Caco-2 (cell line): ENCODE results near the gene HERPUD2. TPM values are rescaled to one million over a fixed set of nuclear protein-coding genes. Genes with fewer than 3 reads are reported as not detected.

Experiments
- BruUV-seq: library from RNA; stranded (reverse); fragments of 400-500 nt; replicated peaks from 2 replicates; lab custom pipeline; 2021; lab: Mats Ljungman, UMichigan
- CTCF ChIA-PET: fragments of 300-600 bp; sonication (Branson Sonifier 250); formaldehyde crosslinking; loops from one replicate; lab custom pipeline; 2022; ENCODE audit warnings: antibody characterized with exemption; lab: Charles Lee
- POLR2A ChIA-PET: fragments of 300-600 bp; sonication (Branson Sonifier 250); formaldehyde crosslinking; loops from one replicate; lab custom pipeline; 2022; ENCODE audit warnings: antibody characterized with exemption; lab: Charles Lee
- DNase-seq, 2 experiments: peaks; one replicate each; pipeline versions ENCODE4 v3.0.0 to v3.0.0-alpha.2; 2020 to 2022
- H3K27me3 ChIP-seq: replicated peaks from 2 replicates; pipeline ENCODE4 v1.6.0; 2011; ENCODE audit warnings: low read length; ENCODE audit not compliant: control insufficient read depth, insufficient read depth
- H3K36me3 ChIP-seq: 2 replicates; pipeline ENCODE4 v1.5.1; 2011; ENCODE audit warnings: low read length; ENCODE audit not compliant: control insufficient read depth, insufficient read depth
- H3K4me1 ChIP-seq: fragments of 250-450 bp; sonication (Bioruptor Pico); 2 replicates; pipeline ENCODE4 v1.5.1; 2020; ENCODE audit warnings: mild to moderate bottlenecking
- H3K4me3 ChIP-seq: 2 replicates; pipeline ENCODE4 v1.5.1; 2011; ENCODE audit warnings: low read depth, mild to moderate bottlenecking, control low read depth, low read length
- H3K9me3 ChIP-seq: fragments of 250-450 bp; sonication (Bioruptor Pico); 2 replicates; pipeline ENCODE4 v1.5.1; 2020; ENCODE audit warnings: mild to moderate bottlenecking, moderate library complexity
- H3K27ac Mint-ChIP-seq: one replicate; pipeline ENCODE4 v1.8.0; 2022; ENCODE audit warnings: mixed read lengths; ENCODE audit not compliant: unreplicated experiment
- H3K27me3 Mint-ChIP-seq: one replicate; pipeline ENCODE4 v1.8.0; 2022; ENCODE audit warnings: mixed read lengths; ENCODE audit not compliant: insufficient read depth, unreplicated experiment
- H3K36me3 Mint-ChIP-seq: one replicate; pipeline ENCODE4 v1.8.0; 2022; ENCODE audit warnings: mild to moderate bottlenecking, mixed read lengths; ENCODE audit not compliant: insufficient read depth, unreplicated experiment
- H3K4me1 Mint-ChIP-seq: one replicate; pipeline ENCODE4 v1.8.0; 2022; ENCODE audit warnings: low read depth, mixed read lengths; ENCODE audit not compliant: unreplicated experiment
- H3K4me3 Mint-ChIP-seq: one replicate; pipeline ENCODE4 v1.8.0; 2022; ENCODE audit warnings: mild to moderate bottlenecking, moderate library complexity, mixed read lengths; ENCODE audit not compliant: unreplicated experiment
- H3K9me3 Mint-ChIP-seq: one replicate; pipeline ENCODE4 v1.8.0; 2022; ENCODE audit warnings: mixed read lengths; ENCODE audit not compliant: unreplicated experiment
- CTCF ChIP-seq, 2 experiments: fragments of 200-600 bp in 1 of 2; IDR thresholded peaks; 1 replicate in 1 of 2; 2 replicates in 1 of 2; pipeline versions ENCODE4 v1.5.1 to v1.8.0; 2011 to 2022; ENCODE audit warnings: antibody characterized with exemption in 1 of 2, control low read depth in 1 of 2, inconsistent platforms in 1 of 2, low read depth in 1 of 2, low read length in 1 of 2, mild to moderate bottlenecking in 1 of 2, moderate library complexity in 1 of 2; ENCODE audit not compliant: insufficient read depth in 1 of 2, severe bottlenecking in 1 of 2, unreplicated experiment in 1 of 2
- intact Hi-C: fragments of 100-400 bp; cut with micrococcal nuclease; formaldehyde crosslinking; loops from one replicate; pipeline ENCODE4 v1.10.0; 2022; ENCODE audit not compliant: unreplicated experiment
- total RNA-seq: library from RNA; stranded (reverse); gene quantifications from 2 replicates; pipeline ENCODE4 v1.2.3, GENCODE V29; 2022

Gene HERPUD2
- total RNA-seq, 1 experiment from 2014 or later, result 25.2 TPM

GRCh38 chr7:35722054-35722849, 27.3 kb upstream of the HERPUD2 start:
- ChIA-PET CTCF (no interaction called here), POLR2A (no interaction called here)
- Mint-ChIP-seq H3K36me3 (no peaks in the 10 kb centered on the region), H3K27ac (no peak overlapping the region), H3K4me3 (no peak overlapping the region), H3K9me3 (no peaks in the 10 kb centered on the region), H3K27me3 (no peaks in the 10 kb centered on the region), H3K4me1 (peaks cover 13% of the 10 kb centered on the region)
- no peak for TF ChIP-seq CTCF (IDR thresholded peaks at IDR 0.05; ENCODE audit: insufficient read depth in 1 of 2, low read depth in 1 of 2, low read length in 1 of 2, severe bottlenecking in 1 of 2, unreplicated experiment in 1 of 2)
- no peak for DNase-seq
- Histone ChIP-seq H3K4me3 (no peak overlapping the region), H3K4me1 (peaks cover 27% of the 10 kb centered on the region), H3K27me3 (no peaks in the 10 kb centered on the region), H3K9me3 (0 out of 2 replicates have a peak, but pooled peaks cover 3% of the 10 kb centered on the region), H3K36me3 (no peaks in the 10 kb centered on the region)
- intact Hi-C loops, result no loop called here
- no TSS peak for BruUV-seq

GRCh38 chr7:35721288-35721687, 26.4 kb upstream of the HERPUD2 start:
- Histone ChIP-seq H3K9me3 (0 out of 2 replicates have a peak, but pooled peaks cover 3% of the 10 kb centered on the region), H3K4me3 (no peak overlapping the region), H3K27me3 (no peaks in the 10 kb centered on the region), H3K36me3 (no peaks in the 10 kb centered on the region), H3K4me1 (peaks cover 36% of the 10 kb centered on the region)
- Mint-ChIP-seq H3K27me3 (no peaks in the 10 kb centered on the region), H3K27ac (no peak overlapping the region), H3K9me3 (no peaks in the 10 kb centered on the region), H3K4me1 (peaks cover 19% of the 10 kb centered on the region), H3K36me3 (no peaks in the 10 kb centered on the region), H3K4me3 (no peak overlapping the region)
- ChIA-PET CTCF (no interaction called here), POLR2A (no interaction called here)
- BruUV-seq, result no TSS peak
- TF ChIP-seq CTCF (IDR thresholded peaks at IDR 0.05; ENCODE audit: insufficient read depth in 1 of 2, low read depth in 1 of 2, low read length in 1 of 2, severe bottlenecking in 1 of 2, unreplicated experiment in 1 of 2), result no peak
- no peak for DNase-seq
- intact Hi-C loops, result no loop called here

- Histone ChIP-seq H3K27me3 (no peaks in the 10 kb centered on the region), H3K4me3 (no peak overlapping the region), H3K4me1 (peaks cover 41% of the 10 kb centered on the region), H3K9me3 (0 out of 2 replicates have a peak, but pooled peaks cover 3% of the 10 kb centered on the region), H3K36me3 (no peaks in the 10 kb centered on the region)
- Mint-ChIP-seq H3K27me3 (no peaks in the 10 kb centered on the region), H3K4me3 (no peak overlapping the region), H3K36me3 (no peaks in the 10 kb centered on the region), H3K9me3 (no peaks in the 10 kb centered on the region), H3K4me1 (peaks cover 22% of the 10 kb centered on the region), H3K27ac (no peak overlapping the region)
- DNase-seq, result no peak
- TF ChIP-seq CTCF (IDR thresholded peaks at IDR 0.05; ENCODE audit: insufficient read depth in 1 of 2, low read depth in 1 of 2, low read length in 1 of 2, severe bottlenecking in 1 of 2, unreplicated experiment in 1 of 2), result no peak
- POLR2A ChIA-PET, result no interaction called here
- CTCF ChIA-PET, result no interaction called here
- no TSS peak for BruUV-seq
- intact Hi-C loops, result no loop called here
Measured at GRCh38 chr7:35720849-35721248, 25.9 kb upstream of the HERPUD2 start.
